Large intestine (tissue), 3 donors: ENCODE results near the gene ADAMTSL5. TPM values are rescaled to one million over a fixed set of nuclear protein-coding genes. Genes with fewer than 3 reads are reported as not detected.

Experiments
- DNase-seq, 2 donors: peaks; one replicate each; pipeline versions ENCODE4 v3.0.0 to v3.0.0-alpha.2; 2013
- H3K27ac ChIP-seq: one replicate; pipeline ENCODE4 v1.5.1; 2013; ENCODE audit warnings: low read length
- H3K27me3 ChIP-seq: 2 replicates; pipeline ENCODE4 v1.6.1; 2013; ENCODE audit warnings: low read length; ENCODE audit not compliant: control insufficient read depth, insufficient read depth
- H3K36me3 ChIP-seq: 2 replicates; pipeline ENCODE4 v1.6.1; 2013; ENCODE audit warnings: low read length; ENCODE audit not compliant: control insufficient read depth, insufficient read depth
- H3K4me1 ChIP-seq: one replicate; pipeline ENCODE4 v1.6.1; 2013; ENCODE audit warnings: low read length; ENCODE audit not compliant: control insufficient read depth, insufficient read depth
- H3K4me3 ChIP-seq: one replicate; pipeline ENCODE4 v1.5.1; 2013; ENCODE audit warnings: low read length
- H3K9me3 ChIP-seq: one replicate; pipeline ENCODE4 v1.6.1; 2013; ENCODE audit warnings: mild to moderate bottlenecking, low read depth, low read length, moderate library complexity; ENCODE audit not compliant: control insufficient read depth
- WGBS: methylation state at CpG from one replicate; pipeline ENCODE4 v1.1.5; 2013; ENCODE audit warnings: low lambda C conversion rate; ENCODE audit not compliant: insufficient coverage; 5-methylcytosine and 5-hydroxymethylcytosine counted together
- polyA plus RNA-seq: library from polyadenylated mRNA; unstranded; fragments of 120-200 nt; gene quantifications from one replicate; pipeline ENCODE4 v1.2.1, GENCODE V29; 2013

The ADAMTSL5 gene
- polyA plus RNA-seq, 1 donor: 24.9 TPM

GRCh38 chr19:1466018-1466460, 46.8 kb downstream of the ADAMTSL5 start:
- peaks cover 60% of the 10 kb centered on the region for H3K27me3 ChIP-seq
- H3K27ac ChIP-seq: no peak overlapping the region
- no peak for DNase-seq
- no peaks in the 10 kb centered on the region for H3K36me3 ChIP-seq
- H3K4me3 ChIP-seq: no peak overlapping the region
- peaks cover 17% of the 10 kb centered on the region for H3K4me1 ChIP-seq
- WGBS: no CpG with 5 or more reads among the region's 41 CpGs
- H3K9me3 ChIP-seq: peaks cover 28% of the 10 kb centered on the region

GRCh38 chr19:1465191-1466016, 47.4 kb downstream of the ADAMTSL5 start:
- DNase-seq: peak in 1 of 2 donors; percentile 73
- H3K4me1 ChIP-seq: peaks cover 11% of the 10 kb centered on the region
- WGBS: no CpG with 5 or more reads among the region's 83 CpGs

DNA sequence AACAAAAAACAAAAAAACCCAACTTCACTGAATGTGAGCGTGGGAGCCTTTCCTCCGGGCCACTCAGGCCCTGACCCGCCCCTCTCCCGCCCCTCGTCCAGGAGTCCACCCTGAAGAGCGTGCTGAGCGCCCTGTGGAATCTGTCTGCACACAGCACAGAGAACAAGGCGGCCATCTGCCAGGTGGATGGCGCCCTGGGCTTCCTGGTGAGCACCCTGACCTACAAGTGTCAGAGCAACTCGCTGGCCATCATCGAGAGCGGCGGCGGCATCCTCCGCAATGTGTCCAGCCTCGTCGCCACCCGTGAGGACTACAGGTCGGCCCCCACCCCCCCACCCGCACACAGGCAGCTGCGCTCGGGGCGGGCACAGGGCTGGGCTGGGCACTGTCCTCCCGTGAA, 51.0 kb downstream of the ADAMTSL5 start:
- peaks cover 11% of the 10 kb centered on the region for H3K9me3 ChIP-seq

More at GRCh38 chr19:1465191-1466016, 47.4 kb downstream of the ADAMTSL5 start:
- Histone ChIP-seq H3K36me3 (peaks cover 4% of the 10 kb centered on the region), H3K27ac (no peak overlapping the region), H3K9me3 (peaks cover 23% of the 10 kb centered on the region), H3K4me3 (no peak overlapping the region), H3K27me3 (peaks cover 53% of the 10 kb centered on the region)

DNA sequence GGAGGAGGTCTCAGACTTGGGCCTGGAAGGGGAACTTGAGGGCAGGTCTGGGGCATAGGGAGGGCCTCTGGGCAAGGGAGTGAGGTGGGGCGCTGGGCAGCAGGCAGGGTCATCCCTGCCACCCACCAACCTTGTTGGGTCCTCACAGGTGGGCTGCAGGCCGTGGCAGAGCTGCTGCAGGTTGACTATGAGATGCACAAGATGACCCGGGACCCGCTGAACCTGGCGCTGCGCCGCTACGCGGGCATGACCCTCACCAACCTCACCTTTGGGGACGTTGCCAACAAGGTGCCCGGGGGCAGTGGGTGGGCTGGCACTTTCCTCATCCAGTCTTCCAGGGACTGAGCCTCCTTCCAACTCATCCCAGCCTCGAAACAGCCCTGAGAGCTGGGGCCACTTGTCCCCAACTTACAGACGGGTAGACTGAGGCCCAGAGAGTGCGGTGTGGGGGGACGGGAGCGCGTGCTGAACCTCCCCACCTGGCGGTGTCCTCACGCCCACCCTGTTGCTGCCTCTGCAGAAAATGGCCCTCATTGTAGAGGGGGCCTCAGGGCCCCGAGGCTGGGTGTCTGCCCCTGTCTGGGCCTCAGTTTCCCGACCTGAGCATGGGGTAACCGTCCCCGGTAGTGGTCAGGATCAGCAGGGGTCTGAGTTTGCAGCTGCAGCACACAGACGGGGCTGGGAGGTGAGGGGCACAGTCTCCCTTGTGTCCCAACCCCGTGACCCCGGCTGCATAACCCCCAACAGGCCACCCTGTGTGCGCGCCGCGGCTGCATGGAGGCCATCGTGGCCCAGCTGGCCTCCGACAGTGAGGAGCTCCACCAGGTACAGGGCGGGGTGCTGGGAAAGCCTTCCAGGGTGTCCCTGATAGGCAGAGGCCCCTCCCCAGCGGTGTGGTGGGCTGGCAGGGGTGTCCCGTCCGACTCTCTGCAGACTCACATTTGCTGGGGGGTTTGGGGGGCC, 52.5 kb downstream of the ADAMTSL5 start:
- H3K27ac ChIP-seq: no peak overlapping the region

More for the DNA sequence above, 51.0 kb downstream of the ADAMTSL5 start:
- H3K4me1 ChIP-seq: no peaks in the 10 kb centered on the region
- H3K36me3 ChIP-seq: peaks cover 7% of the 10 kb centered on the region
- no peak for DNase-seq
- H3K4me3 ChIP-seq: no peak overlapping the region
- peaks cover 50% of the 10 kb centered on the region for H3K27me3 ChIP-seq
- WGBS: no CpG with 5 or more reads among the region's 24 CpGs
- H3K27ac ChIP-seq: no peak overlapping the region

GRCh38 chr19:1459479-1459878, 53.3 kb downstream of the ADAMTSL5 start:
- Histone ChIP-seq H3K4me3 (no peak overlapping the region), H3K9me3 (no peaks in the 10 kb centered on the region), H3K36me3 (peaks cover 7% of the 10 kb centered on the region), H3K4me1 (peaks cover 12% of the 10 kb centered on the region), H3K27me3 (peaks cover 47% of the 10 kb centered on the region), H3K27ac (no peak overlapping the region)
- no CpG with 5 or more reads among the region's 9 CpGs for WGBS
- no peak for DNase-seq

More for the DNA sequence above, 52.5 kb downstream of the ADAMTSL5 start:
- Histone ChIP-seq H3K4me3 (no peak overlapping the region), H3K27me3 (peaks cover 49% of the 10 kb centered on the region), H3K4me1 (peaks cover 12% of the 10 kb centered on the region), H3K36me3 (peaks cover 7% of the 10 kb centered on the region), H3K9me3 (no peaks in the 10 kb centered on the region)
- no peak for DNase-seq
- no CpG with 5 or more reads among the region's 36 CpGs for WGBS

DNA sequence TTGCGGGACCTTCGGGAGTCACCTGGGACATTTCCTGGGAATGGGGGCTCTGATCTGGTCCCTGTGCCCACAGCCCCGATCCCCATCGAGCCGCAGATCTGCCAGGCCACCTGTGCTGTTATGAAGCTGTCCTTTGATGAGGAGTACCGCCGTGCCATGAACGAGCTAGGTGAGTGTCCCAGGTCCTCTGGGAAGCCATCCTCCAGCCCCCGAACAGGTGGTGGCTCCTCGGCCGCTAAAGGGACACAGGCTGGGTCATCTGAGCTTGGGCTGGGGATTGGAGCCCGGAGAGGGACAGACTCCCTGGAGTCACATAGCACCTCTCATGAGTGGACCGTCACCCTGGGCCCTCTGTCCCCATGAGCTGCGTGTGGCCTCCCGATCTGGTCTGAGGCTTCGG, 54.9 kb downstream of the ADAMTSL5 start:
- Histone ChIP-seq H3K9me3 (peaks cover 10% of the 10 kb centered on the region), H3K27me3 (peaks cover 59% of the 10 kb centered on the region), H3K4me3 (no peak overlapping the region), H3K36me3 (peaks cover 7% of the 10 kb centered on the region), H3K4me1 (peaks cover 12% of the 10 kb centered on the region), H3K27ac (no peak overlapping the region)
- DNase-seq: no peak
- 92% methylated on average over 2 of the region's 16 CpGs for WGBS

GRCh38 chr19:1457031-1457739, 55.6 kb downstream of the ADAMTSL5 start:
- Histone ChIP-seq H3K9me3 (peaks cover 10% of the 10 kb centered on the region), H3K4me3 (no peak overlapping the region), H3K4me1 (peaks cover 12% of the 10 kb centered on the region), H3K27ac (no peak overlapping the region), H3K27me3 (peaks cover 66% of the 10 kb centered on the region), H3K36me3 (peaks cover 7% of the 10 kb centered on the region)
- no CpG with 5 or more reads among the region's 48 CpGs for WGBS
- no peak for DNase-seq

DNA sequence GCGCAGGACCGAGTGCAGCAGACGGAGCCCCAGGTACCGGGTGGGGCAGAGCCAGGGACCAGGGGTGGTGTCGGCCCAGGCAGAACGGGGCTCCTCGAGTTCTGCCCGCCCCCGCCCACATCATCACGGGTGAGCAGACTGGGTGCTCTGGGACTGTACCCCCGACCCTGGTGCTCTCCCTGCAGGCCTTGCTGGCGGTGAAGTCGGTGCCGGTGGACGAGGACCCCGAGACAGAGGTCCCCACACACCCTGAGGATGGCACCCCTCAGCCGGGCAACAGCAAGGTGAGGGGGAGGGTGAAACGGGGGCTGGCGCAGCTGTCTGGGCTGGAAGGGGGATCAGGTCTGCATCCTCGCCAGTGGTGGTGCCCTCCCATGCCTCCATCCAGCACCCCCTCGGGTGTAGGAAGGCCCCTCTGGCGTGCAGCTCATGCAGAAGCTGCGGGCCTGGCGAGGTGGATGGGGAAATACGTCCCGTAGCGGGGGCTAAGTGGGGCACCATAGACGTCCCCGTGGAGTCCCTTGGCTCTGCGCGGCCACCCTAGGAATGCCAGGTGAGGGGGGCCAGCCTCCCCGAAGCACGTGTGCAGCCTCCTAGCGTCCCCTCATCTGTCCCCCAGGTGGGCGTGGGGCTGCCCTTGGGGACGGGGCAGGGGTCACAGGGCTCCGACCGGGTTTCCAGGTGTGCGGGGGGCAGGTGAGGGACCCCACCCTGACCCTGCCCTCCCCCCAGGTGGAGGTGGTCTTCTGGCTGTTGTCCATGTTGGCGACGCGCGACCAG, 56.5 kb downstream of the ADAMTSL5 start:
- Histone ChIP-seq H3K9me3 (peaks cover 10% of the 10 kb centered on the region), H3K4me3 (no peak overlapping the region), H3K27ac (no peak overlapping the region), H3K36me3 (peaks cover 7% of the 10 kb centered on the region), H3K4me1 (peaks cover 12% of the 10 kb centered on the region), H3K27me3 (peaks cover 75% of the 10 kb centered on the region)
- no CpG with 5 or more reads among the region's 43 CpGs for WGBS
- no peak for DNase-seq

GRCh38 chr19:1455336-1456120, 57.3 kb downstream of the ADAMTSL5 start:
- Histone ChIP-seq H3K4me1 (peaks cover 12% of the 10 kb centered on the region), H3K4me3 (no peak overlapping the region), H3K27me3 (peaks cover 83% of the 10 kb centered on the region), H3K9me3 (peaks cover 10% of the 10 kb centered on the region), H3K36me3 (peaks cover 5% of the 10 kb centered on the region), H3K27ac (no peak overlapping the region)
- no CpG with 5 or more reads among the region's 42 CpGs for WGBS
- DNase-seq: peak; percentile 70 to 85
